SJSA1 (cell line): ENCODE data around the gene GHRHR. TPM values are rescaled to one million over a fixed set of nuclear protein-coding genes. Genes with fewer than 3 reads are reported as not detected.

Experiments
- DNase-seq, 2 experiments: peaks; one replicate each; pipeline ENCODE4 v3.0.0-alpha.2; 2015 to 2020; ENCODE audit warnings: low spot score in 2 of 2, low read depth in 1 of 2
- H3K27ac ChIP-seq: fragments of 250-450 bp; sonication (Bioruptor Pico); 2 replicates; pipeline ENCODE4 v1.5.1; 2020; ENCODE audit warnings: mild to moderate bottlenecking, moderate library complexity
- H3K27me3 ChIP-seq: fragments of 250-450 bp; sonication (Bioruptor Pico); replicated peaks from 2 replicates; pipeline ENCODE4 v1.5.1; 2020; ENCODE audit warnings: mild to moderate bottlenecking, moderate library complexity
- H3K36me3 ChIP-seq: fragments of 250-450 bp; sonication (Bioruptor Pico); 2 replicates; pipeline ENCODE4 v1.5.1; 2020; ENCODE audit warnings: mild to moderate bottlenecking
- H3K4me1 ChIP-seq: fragments of 250-450 bp; sonication (Bioruptor Pico); replicated peaks from 2 replicates; pipeline ENCODE4 v1.6.1; 2021; ENCODE audit warnings: mild to moderate bottlenecking
- H3K4me3 ChIP-seq: fragments of 250-450 bp; sonication (Bioruptor Pico); 2 replicates; pipeline ENCODE4 v1.5.1; 2020; ENCODE audit warnings: mild to moderate bottlenecking
- H3K9me3 ChIP-seq: fragments of 250-450 bp; sonication (Bioruptor Pico); replicated peaks from 2 replicates; pipeline ENCODE4 v1.5.1; 2020; ENCODE audit warnings: mild to moderate bottlenecking
- total RNA-seq: library from RNA; depleted of rRNA; stranded (reverse); fragments of >200 nt; shearing (Covaris generic); gene quantifications from 2 replicates; pipeline ENCODE4 v1.2.3, GENCODE V29; 2014; rRNA removed

Gene GHRHR
- total RNA-seq, 1 experiment from 2014 or later, result not detected

- H3K27me3 ChIP-seq, result no peaks in the 10 kb centered on the region
- DNase-seq, result no peak
- H3K9me3 ChIP-seq, result no peaks in the 10 kb centered on the region
- H3K36me3 ChIP-seq, result no peaks in the 10 kb centered on the region
- H3K27ac ChIP-seq, result no peak overlapping the region
- no peaks in the 10 kb centered on the region for H3K4me1 ChIP-seq
- H3K4me3 ChIP-seq, result no peak overlapping the region
Observed at GRCh38 chr7:31022726-31023125, 59.0 kb downstream of the GHRHR start.

- Histone ChIP-seq H3K9me3 (no peaks in the 10 kb centered on the region), H3K36me3 (no peaks in the 10 kb centered on the region), H3K27me3 (no peaks in the 10 kb centered on the region), H3K4me3 (no peak overlapping the region), H3K4me1 (no peaks in the 10 kb centered on the region), H3K27ac (no peak overlapping the region)
- DNase-seq, result no peak
Observed at GRCh38 chr7:31023877-31024276, 60.1 kb downstream of the GHRHR start.

- H3K27me3 ChIP-seq, result no peaks in the 10 kb centered on the region
Observed at GRCh38 chr7:31027161-31027965, 63.6 kb downstream of the GHRHR start.

GRCh38 chr7:31028006-31028405, 64.3 kb downstream of the GHRHR start:
- no peaks in the 10 kb centered on the region for H3K9me3 ChIP-seq
- no peaks in the 10 kb centered on the region for H3K27me3 ChIP-seq
- no peak for DNase-seq
- no peak overlapping the region for H3K27ac ChIP-seq
- no peak overlapping the region for H3K4me3 ChIP-seq
- no peaks in the 10 kb centered on the region for H3K36me3 ChIP-seq
- no peaks in the 10 kb centered on the region for H3K4me1 ChIP-seq

More at GRCh38 chr7:31027161-31027965, 63.6 kb downstream of the GHRHR start:
- Histone ChIP-seq H3K4me1 (no peaks in the 10 kb centered on the region), H3K4me3 (no peak overlapping the region), H3K9me3 (no peaks in the 10 kb centered on the region), H3K36me3 (no peaks in the 10 kb centered on the region), H3K27ac (no peak overlapping the region)
- no peak for DNase-seq

- DNase-seq, result no peak
- Histone ChIP-seq H3K4me3 (no peak overlapping the region), H3K27me3 (no peaks in the 10 kb centered on the region), H3K4me1 (no peaks in the 10 kb centered on the region), H3K27ac (no peak overlapping the region), H3K36me3 (no peaks in the 10 kb centered on the region), H3K9me3 (no peaks in the 10 kb centered on the region)
Observed at GRCh38 chr7:31028417-31028992, 64.8 kb downstream of the GHRHR start.

Other genes with a start within 250 kb of the GHRHR start
- gene INMT, start 211.8 kb upstream of the GHRHR start, total RNA-seq, result 0.08 and 0.19 TPM in 2 replicates
- 0.85 and 2.0 TPM in 2 replicates for gene MINDY4, start 192.5 kb upstream of the GHRHR start, total RNA-seq
- 0.18 TPM in 1 of 2 replicates, not detected in the other for gene AQP1, start 52.1 kb upstream of the GHRHR start, total RNA-seq
- gene ADCYAP1R1, start 88.4 kb downstream of the GHRHR start, total RNA-seq, result not detected in 2 replicates